ENCODE measurements around the gene ACSM2B. TPM values are rescaled to one million over a fixed set of nuclear protein-coding genes. Genes with fewer than 3 reads are reported as not detected.

The ACSM2B gene
- total and polyA plus RNA-seq, 2 of the 4 experiments (the other 2 are of a cell fraction), result not detected

GRCh38 chr16:20617271-20617670, 41.1 kb upstream of the ACSM2B start:
- no CpG with 5 or more reads among the region's 1 CpG for WGBS, 2 experiments (ENCODE audit: extremely low coverage in 2 of 2, insufficient read length in 1 of 2)
- no peaks in the 10 kb centered on the region for H3K9me1 ChIP-seq (ENCODE audit: insufficient read depth, low read length)
- no peak overlapping the region for H2BK20ac ChIP-seq (ENCODE audit: low read depth, low read length)
- dilution Hi-C loops (cut with HindIII; ENCODE audit: low sequenced_read_pairs, unreplicated experiment) (no loop called here), in situ Hi-C loops (cut with MboI; ENCODE audit: low sequenced_read_pairs) (no loop called here), intact Hi-C loops (cut with micrococcal nuclease) (no loop called here)
- H3K9me3 ChIP-seq (ENCODE audit: control insufficient read depth, insufficient read depth, low read length), result peaks cover 23% of the 10 kb centered on the region
- H4K91ac ChIP-seq (ENCODE audit: insufficient read depth, low read depth, low read length), result no peak overlapping the region
- no peaks in the 10 kb centered on the region for H3K4me1 ChIP-seq (ENCODE audit: control insufficient read depth, insufficient read depth, low read length)
- no peaks in the 10 kb centered on the region for H3K27me3 ChIP-seq (ENCODE audit: control insufficient read depth, insufficient read depth, low read length)
- H3K56ac ChIP-seq (ENCODE audit: extremely low read depth, insufficient read depth, low read length), result no peak overlapping the region
- no peaks in the 10 kb centered on the region for H3K79me1 ChIP-seq (ENCODE audit: low read depth in 1 of 2, low read length in 2 of 2)
- H3K4me2 ChIP-seq (ENCODE audit: low read depth, low read length), result no peak overlapping the region
- H2AK9ac ChIP-seq (replicated peaks; ENCODE audit: low read depth, low read length, poor library complexity), result no peak overlapping the region
- no peak overlapping the region for H2BK15ac ChIP-seq (ENCODE audit: low read depth, low read length)
- H4K5ac ChIP-seq (ENCODE audit: low read depth, low read length), result no peak overlapping the region
- H2BK5ac ChIP-seq (ENCODE audit: low read depth, low read length, poor library complexity, severe bottlenecking), result no peak overlapping the region
- H3K9ac ChIP-seq (ENCODE audit: low read depth, low read length), result no peak overlapping the region
- H3K4ac ChIP-seq (ENCODE audit: low read depth, low read length), result no peak overlapping the region
- no peaks in the 10 kb centered on the region for H4K20me1 ChIP-seq (ENCODE audit: insufficient read depth, low read length)
- CTCF ChIA-PET, result no interaction called here
- TF ChIP-seq, protein P1, sequence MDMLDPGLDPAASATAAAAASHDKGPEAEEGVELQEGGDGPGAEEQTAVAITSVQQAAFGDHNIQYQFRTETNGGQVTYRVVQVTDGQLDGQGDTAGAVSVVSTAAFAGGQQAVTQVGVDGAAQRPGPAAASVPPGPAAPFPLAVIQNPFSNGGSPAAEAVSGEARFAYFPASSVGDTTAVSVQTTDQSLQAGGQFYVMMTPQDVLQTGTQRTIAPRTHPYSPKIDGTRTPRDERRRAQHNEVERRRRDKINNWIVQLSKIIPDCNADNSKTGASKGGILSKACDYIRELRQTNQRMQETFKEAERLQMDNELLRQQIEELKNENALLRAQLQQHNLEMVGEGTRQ (IDR thresholded peaks at IDR 0.05; ENCODE audit: low read depth, low read length), result no peak
- TF ChIP-seq MXI1 (IDR thresholded peaks at IDR 0.05; ENCODE audit: borderline replicate concordance, low read depth, low read length) (no peak), ELK1 (IDR thresholded peaks at IDR 0.05; ENCODE audit: borderline replicate concordance, low read depth, low read length) (no peak), NFE2L2 (IDR thresholded peaks at IDR 0.05; ENCODE audit: low read depth, low read length) (no peak), SMC3 (IDR thresholded peaks at IDR 0.05; ENCODE audit: low read depth, low read length) (no peak), POLR2A (IDR thresholded peaks at IDR 0.05; ENCODE audit: low read depth, low read length) (no peak)
- H3K27ac ChIP-seq (ENCODE audit: insufficient read depth, low read length), result no peak overlapping the region
- no peak overlapping the region for H2BK120ac ChIP-seq (ENCODE audit: low read depth, low read length)
- no peaks in the 10 kb centered on the region for H3K36me3 ChIP-seq (ENCODE audit: control insufficient read depth, insufficient read depth, low read length)
- DNase-seq (no peak), ATAC-seq (ENCODE audit: low read depth) (no peak)
- H3K14ac ChIP-seq (replicated peaks; ENCODE audit: low read depth, low read length), result no peak overlapping the region
- no peak overlapping the region for H3K18ac ChIP-seq (ENCODE audit: low read depth, low read length)
- H2AK5ac ChIP-seq (ENCODE audit: low read depth, low read length), result no peak overlapping the region
- H3K4me3 ChIP-seq (ENCODE audit: insufficient read depth, low read depth, low read length), result no peak overlapping the region
- no peak overlapping the region for H4K8ac ChIP-seq (ENCODE audit: low read depth in 2 of 2, low read length in 2 of 2)
- no TSS peak for BruUV-seq (replicated peaks)
- H3K23ac ChIP-seq (ENCODE audit: low read depth, low read length), result no peak overlapping the region
- POLR2A ChIA-PET (ENCODE audit: unreplicated experiment), result no interaction called here
- no peak overlapping the region for H2AFZ ChIP-seq (replicated peaks; ENCODE audit: low read length, poor library complexity)
